GM23338 (cell line): ENCODE measurements around the gene GPR26. TPM values are rescaled to one million over a fixed set of nuclear protein-coding genes. Genes with fewer than 3 reads are reported as not detected.

Experiments used
- ATAC-seq: fragments of 200-7000 bp; cut with Tn5 transposase; 3 replicates; pipeline ENCODE4 v1.9.1; 2020
- DNase-seq: peaks from one replicate; pipeline ENCODE4 v3.0.0-alpha.2; 2015; ENCODE audit warnings: low spot score
- H2AFZ ChIP-seq: fragments of 200-600 bp; sonication (generic); 2 replicates; pipeline ENCODE4 v1.8.0; 2016; ENCODE audit warnings: antibody characterized with exemption, mild to moderate bottlenecking, moderate library complexity
- H3F3A ChIP-seq: fragments of 200-600 bp; sonication (generic); replicated peaks from 2 replicates; pipeline ENCODE4 v1.8.0; 2017; ENCODE audit warnings: antibody characterized with exemption, mixed run types, low read depth
- H3K27ac ChIP-seq: fragments of 200-600 bp; sonication (generic); 2 replicates; pipeline ENCODE4 v1.6.1; 2016; ENCODE audit warnings: low read depth
- H3K27me3 ChIP-seq: fragments of 200-600 bp; sonication (generic); 2 replicates; pipeline ENCODE4 v1.8.0; 2016; ENCODE audit warnings: mild to moderate bottlenecking, mixed run types, moderate library complexity; ENCODE audit not compliant: insufficient read depth
- H3K36me3 ChIP-seq: fragments of 200-600 bp; sonication (generic); 2 replicates; pipeline ENCODE4 v1.8.0; 2016; ENCODE audit warnings: mild to moderate bottlenecking; ENCODE audit not compliant: insufficient read depth
- H3K4me1 ChIP-seq: fragments of 200-600 bp; sonication (generic); 2 replicates; pipeline ENCODE4 v1.8.0; 2016; ENCODE audit warnings: mild to moderate bottlenecking, moderate library complexity; ENCODE audit not compliant: insufficient read depth
- H3K4me2 ChIP-seq: fragments of 200-600 bp; sonication (generic); 2 replicates; pipeline ENCODE4 v1.7.1; 2017; ENCODE audit warnings: mixed run types
- H3K4me3 ChIP-seq: fragments of 200-600 bp; sonication (generic); 2 replicates; pipeline ENCODE4 v1.6.1; 2016; ENCODE audit warnings: mixed run types
- H3K79me2 ChIP-seq: fragments of 200-600 bp; sonication (generic); replicated peaks from 2 replicates; pipeline ENCODE4 v1.8.0; 2017; ENCODE audit warnings: mild to moderate bottlenecking; ENCODE audit not compliant: insufficient read depth
- H3K9me2 ChIP-seq: fragments of 200-600 bp; sonication (generic); 2 replicates; pipeline ENCODE4 v1.8.0; 2017; ENCODE audit not compliant: insufficient read depth
- H4K20me1 ChIP-seq: fragments of 200-600 bp; sonication (generic); replicated peaks from 2 replicates; pipeline ENCODE4 v1.8.0; 2017; ENCODE audit warnings: mild to moderate bottlenecking; ENCODE audit not compliant: insufficient read depth
- H3K27ac Mint-ChIP-seq: 2 replicates; pipeline ENCODE4 v1.8.0; 2020; ENCODE audit warnings: inconsistent platforms, mild to moderate bottlenecking, moderate library complexity, mixed read lengths
- H3K27me3 Mint-ChIP-seq: 3 replicates; pipeline ENCODE4 v1.8.0; 2022; ENCODE audit warnings: low read depth, mild to moderate bottlenecking, moderate library complexity, mixed read lengths, inconsistent platforms; ENCODE audit not compliant: insufficient read depth, poor library complexity
- H3K36me3 Mint-ChIP-seq: 3 replicates; pipeline ENCODE4 v1.8.0; 2021; ENCODE audit warnings: low read depth, mild to moderate bottlenecking, inconsistent platforms, moderate library complexity, mixed read lengths
- H3K4me1 Mint-ChIP-seq: 3 replicates; pipeline ENCODE4 v1.8.0; 2020; ENCODE audit warnings: mild to moderate bottlenecking, inconsistent platforms, mixed read lengths
- H3K4me3 Mint-ChIP-seq: 3 replicates; pipeline ENCODE4 v1.8.0; 2021; ENCODE audit warnings: moderate library complexity, mild to moderate bottlenecking, inconsistent platforms, mixed read lengths
- H3K9me3 Mint-ChIP-seq: 3 replicates; pipeline ENCODE4 v1.8.0; 2020; ENCODE audit warnings: moderate library complexity, mild to moderate bottlenecking, inconsistent platforms, mixed read lengths
- CREB1 ChIP-seq: fragments of 250-450 bp; sonication (Bioruptor Pico); IDR thresholded peaks from 2 replicates; pipeline ENCODE4 v1.5.0; 2020; ENCODE audit warnings: low read depth, mild to moderate bottlenecking, moderate library complexity
- EZH2 ChIP-seq: fragments of 200-600 bp; sonication (generic); IDR thresholded peaks from one replicate; pipeline ENCODE4 v1.8.0; 2017; ENCODE audit warnings: antibody characterized with exemption, mild to moderate bottlenecking, low read depth; ENCODE audit not compliant: unreplicated experiment
- EZH2phosphoT487 ChIP-seq: fragments of 200-600 bp; sonication (generic); IDR thresholded peaks from one replicate; pipeline ENCODE4 v1.8.1; 2018; ENCODE audit warnings: antibody characterized with exemption; ENCODE audit not compliant: unreplicated experiment
- JUNB ChIP-seq: IDR thresholded peaks from one replicate; pipeline ENCODE4 v1.6.1; 2016; ENCODE audit warnings: antibody characterized with exemption; ENCODE audit not compliant: unreplicated experiment
- NANOG ChIP-seq: IDR thresholded peaks from 2 replicates; pipeline ENCODE4 v1.6.1; 2016; ENCODE audit warnings: antibody characterized with exemption, borderline replicate concordance
- POLR2AphosphoS5 ChIP-seq: IDR thresholded peaks from 2 replicates; pipeline ENCODE4 v1.6.1; 2016; ENCODE audit warnings: antibody characterized with exemption, low read depth
- STAT1 ChIP-seq: IDR thresholded peaks from one replicate; pipeline ENCODE4 v1.6.1; 2016; ENCODE audit warnings: antibody characterized with exemption; ENCODE audit not compliant: unreplicated experiment
- ZNF114 ChIP-seq: fragments of 250-450 bp; sonication (Bioruptor Pico); IDR thresholded peaks from 2 replicates; pipeline ENCODE4 v1.5.0; 2020; ENCODE audit warnings: mild to moderate bottlenecking, moderate library complexity
- polyA plus RNA-seq: library from polyadenylated mRNA; unstranded; fragments of >200 nt; fragmentation: Nextera tagmentation; extraction: Ambion mirVana; gene quantifications from 2 replicates; pipeline ENCODE4 v1.2.1, GENCODE V29; 2016
- total RNA-seq: library from RNA; depleted of rRNA; stranded (reverse); fragments of >200 nt; shearing (Covaris generic); gene quantifications from 2 replicates; pipeline ENCODE4 v1.2.3, GENCODE V29; 2014
- TF ChIP-seq, protein P1 (sequence below): fragments of 250-450 bp; sonication (Bioruptor Pico); IDR thresholded peaks from 2 replicates; pipeline ENCODE4 v1.5.0; 2020; ENCODE audit warnings: mild to moderate bottlenecking, moderate library complexity
- TF ChIP-seq, protein P2 (sequence below), 2 experiments: fragments of 200-600 bp in 1 of 2; sonication (generic) in 1 of 2; conservative IDR thresholded peaks; 2 replicates each; pipeline versions ENCODE4 v1.5.1 to v1.6.1; 2016 to 2017; ENCODE audit warnings: antibody characterized with exemption in 2 of 2, low read depth in 2 of 2, mild to moderate bottlenecking in 2 of 2, moderate library complexity in 1 of 2
- TF ChIP-seq, protein P3 (sequence below): IDR thresholded peaks from 2 replicates; pipeline ENCODE4 v1.6.1; 2016; ENCODE audit warnings: antibody characterized with exemption
- TF ChIP-seq, protein P4 (sequence below): IDR thresholded peaks from one replicate; pipeline ENCODE4 v1.6.1; 2018; ENCODE audit warnings: antibody characterized with exemption; ENCODE audit not compliant: unreplicated experiment

The GPR26 gene
- total and polyA plus RNA-seq, 2 experiments from 2014 or later, result 0.06 to 0.07 TPM

DNA sequence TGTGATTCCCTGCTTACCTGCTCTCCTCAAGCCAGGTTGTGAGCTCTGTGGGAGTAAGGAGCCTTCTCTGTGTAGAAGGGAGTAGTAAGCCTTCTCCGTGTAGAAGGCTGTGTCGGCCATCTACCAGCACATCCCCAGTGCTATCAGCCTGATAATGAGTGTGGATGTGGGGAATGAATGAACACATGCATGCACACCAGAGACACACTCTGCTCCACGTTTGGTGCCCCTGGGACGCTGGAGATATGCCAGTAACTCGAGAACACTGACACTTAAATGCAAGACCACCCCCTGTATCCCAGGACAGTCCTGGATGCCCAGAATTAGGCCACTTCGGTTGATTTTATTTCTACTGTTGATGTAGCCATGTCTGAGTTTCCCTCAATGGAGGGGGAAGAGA lies 21.1 kb upstream of the GPR26 start (continued):
- TF ChIP-seq, protein P1, sequence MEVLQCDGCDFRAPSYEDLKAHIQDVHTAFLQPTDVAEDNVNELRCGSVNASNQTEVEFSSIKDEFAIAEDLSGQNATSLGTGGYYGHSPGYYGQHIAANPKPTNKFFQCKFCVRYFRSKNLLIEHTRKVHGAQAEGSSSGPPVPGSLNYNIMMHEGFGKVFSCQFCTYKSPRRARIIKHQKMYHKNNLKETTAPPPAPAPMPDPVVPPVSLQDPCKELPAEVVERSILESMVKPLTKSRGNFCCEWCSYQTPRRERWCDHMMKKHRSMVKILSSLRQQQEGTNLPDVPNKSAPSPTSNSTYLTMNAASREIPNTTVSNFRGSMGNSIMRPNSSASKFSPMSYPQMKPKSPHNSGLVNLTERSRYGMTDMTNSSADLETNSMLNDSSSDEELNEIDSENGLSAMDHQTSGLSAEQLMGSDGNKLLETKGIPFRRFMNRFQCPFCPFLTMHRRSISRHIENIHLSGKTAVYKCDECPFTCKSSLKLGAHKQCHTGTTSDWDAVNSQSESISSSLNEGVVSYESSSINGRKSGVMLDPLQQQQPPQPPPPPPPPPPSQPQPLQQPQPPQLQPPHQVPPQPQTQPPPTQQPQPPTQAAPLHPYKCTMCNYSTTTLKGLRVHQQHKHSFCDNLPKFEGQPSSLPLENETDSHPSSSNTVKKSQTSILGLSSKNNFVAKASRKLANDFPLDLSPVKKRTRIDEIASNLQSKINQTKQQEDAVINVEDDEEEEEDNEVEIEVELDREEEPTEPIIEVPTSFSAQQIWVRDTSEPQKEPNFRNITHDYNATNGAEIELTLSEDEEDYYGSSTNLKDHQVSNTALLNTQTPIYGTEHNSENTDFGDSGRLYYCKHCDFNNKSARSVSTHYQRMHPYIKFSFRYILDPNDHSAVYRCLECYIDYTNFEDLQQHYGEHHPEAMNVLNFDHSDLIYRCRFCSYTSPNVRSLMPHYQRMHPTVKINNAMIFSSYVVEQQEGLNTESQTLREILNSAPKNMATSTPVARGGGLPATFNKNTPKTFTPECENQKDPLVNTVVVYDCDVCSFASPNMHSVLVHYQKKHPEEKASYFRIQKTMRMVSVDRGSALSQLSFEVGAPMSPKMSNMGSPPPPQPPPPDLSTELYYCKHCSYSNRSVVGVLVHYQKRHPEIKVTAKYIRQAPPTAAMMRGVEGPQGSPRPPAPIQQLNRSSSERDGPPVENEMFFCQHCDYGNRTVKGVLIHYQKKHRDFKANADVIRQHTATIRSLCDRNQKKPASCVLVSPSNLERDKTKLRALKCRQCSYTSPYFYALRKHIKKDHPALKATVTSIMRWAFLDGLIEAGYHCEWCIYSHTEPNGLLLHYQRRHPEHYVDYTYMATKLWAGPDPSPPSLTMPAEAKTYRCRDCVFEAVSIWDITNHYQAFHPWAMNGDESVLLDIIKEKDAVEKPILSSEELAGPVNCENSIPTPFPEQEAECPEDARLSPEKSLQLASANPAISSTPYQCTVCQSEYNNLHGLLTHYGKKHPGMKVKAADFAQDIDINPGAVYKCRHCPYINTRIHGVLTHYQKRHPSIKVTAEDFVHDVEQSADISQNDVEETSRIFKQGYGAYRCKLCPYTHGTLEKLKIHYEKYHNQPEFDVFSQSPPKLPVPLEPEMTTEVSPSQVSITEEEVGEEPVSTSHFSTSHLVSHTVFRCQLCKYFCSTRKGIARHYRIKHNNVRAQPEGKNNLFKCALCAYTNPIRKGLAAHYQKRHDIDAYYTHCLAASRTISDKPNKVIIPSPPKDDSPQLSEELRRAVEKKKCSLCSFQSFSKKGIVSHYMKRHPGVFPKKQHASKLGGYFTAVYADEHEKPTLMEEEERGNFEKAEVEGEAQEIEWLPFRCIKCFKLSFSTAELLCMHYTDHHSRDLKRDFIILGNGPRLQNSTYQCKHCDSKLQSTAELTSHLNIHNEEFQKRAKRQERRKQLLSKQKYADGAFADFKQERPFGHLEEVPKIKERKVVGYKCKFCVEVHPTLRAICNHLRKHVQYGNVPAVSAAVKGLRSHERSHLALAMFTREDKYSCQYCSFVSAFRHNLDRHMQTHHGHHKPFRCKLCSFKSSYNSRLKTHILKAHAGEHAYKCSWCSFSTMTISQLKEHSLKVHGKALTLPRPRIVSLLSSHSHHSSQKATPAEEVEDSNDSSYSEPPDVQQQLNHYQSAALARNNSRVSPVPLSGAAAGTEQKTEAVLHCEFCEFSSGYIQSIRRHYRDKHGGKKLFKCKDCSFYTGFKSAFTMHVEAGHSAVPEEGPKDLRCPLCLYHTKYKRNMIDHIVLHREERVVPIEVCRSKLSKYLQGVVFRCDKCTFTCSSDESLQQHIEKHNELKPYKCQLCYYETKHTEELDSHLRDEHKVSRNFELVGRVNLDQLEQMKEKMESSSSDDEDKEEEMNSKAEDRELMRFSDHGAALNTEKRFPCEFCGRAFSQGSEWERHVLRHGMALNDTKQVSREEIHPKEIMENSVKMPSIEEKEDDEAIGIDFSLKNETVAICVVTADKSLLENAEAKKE (CRISPR knock-in tag), result no peak
- TF ChIP-seq ZNF114 (CRISPR knock-in tag), result no peak
- TF ChIP-seq POLR2AphosphoS5, result no peak

DNA sequence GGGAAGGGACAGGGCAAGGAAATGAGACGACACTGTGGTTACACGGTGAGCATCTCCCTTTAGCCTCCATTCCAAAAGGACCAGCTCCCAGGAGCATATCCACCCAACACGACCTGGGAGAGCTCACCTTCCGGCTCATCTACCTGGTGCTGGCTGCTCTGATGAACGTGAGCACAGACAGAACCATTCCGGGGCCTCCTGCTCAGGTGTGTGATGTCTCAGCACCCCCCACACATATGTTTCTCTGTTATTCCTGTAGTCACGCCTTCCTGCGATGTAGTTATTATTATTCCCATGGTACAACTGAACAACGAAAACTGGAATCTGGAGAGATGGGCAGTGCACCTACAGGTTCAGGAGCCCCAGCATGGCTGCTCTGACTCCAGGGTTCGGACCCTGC lies 20.5 kb upstream of the GPR26 start:
- no peaks in the 10 kb centered on the region for H3K36me3 ChIP-seq
- DNase-seq (no peak), ATAC-seq (no peak)
- H3F3A ChIP-seq, result no peaks in the 10 kb centered on the region
- no peaks in the 10 kb centered on the region for H4K20me1 ChIP-seq
- H3K4me1 ChIP-seq, result peaks cover 2% of the 10 kb centered on the region; the same call in 1 of the 2 replicates
- peaks cover 13% of the 10 kb centered on the region for H3K27me3 Mint-ChIP-seq
- peaks cover 4% of the 10 kb centered on the region; the same call in 1 of the 2 replicates for H3K9me2 ChIP-seq
- no peaks in the 10 kb centered on the region for H3K36me3 Mint-ChIP-seq
- H3K9me3 Mint-ChIP-seq, result no peaks in the 10 kb centered on the region
- H3K27me3 ChIP-seq, result no peaks in the 10 kb centered on the region
- H3K4me3 ChIP-seq, result no peak overlapping the region
- H3K79me2 ChIP-seq, result no peaks in the 10 kb centered on the region
- no peak overlapping the region for H2AFZ ChIP-seq
- H3K4me2 ChIP-seq, result no peak overlapping the region
- no peak overlapping the region for H3K27ac ChIP-seq
- H3K4me1 Mint-ChIP-seq, result peaks cover 14% of the 10 kb centered on the region
- no peak overlapping the region for H3K4me3 Mint-ChIP-seq
- no peak overlapping the region for H3K27ac Mint-ChIP-seq
- TF ChIP-seq, protein P2, sequence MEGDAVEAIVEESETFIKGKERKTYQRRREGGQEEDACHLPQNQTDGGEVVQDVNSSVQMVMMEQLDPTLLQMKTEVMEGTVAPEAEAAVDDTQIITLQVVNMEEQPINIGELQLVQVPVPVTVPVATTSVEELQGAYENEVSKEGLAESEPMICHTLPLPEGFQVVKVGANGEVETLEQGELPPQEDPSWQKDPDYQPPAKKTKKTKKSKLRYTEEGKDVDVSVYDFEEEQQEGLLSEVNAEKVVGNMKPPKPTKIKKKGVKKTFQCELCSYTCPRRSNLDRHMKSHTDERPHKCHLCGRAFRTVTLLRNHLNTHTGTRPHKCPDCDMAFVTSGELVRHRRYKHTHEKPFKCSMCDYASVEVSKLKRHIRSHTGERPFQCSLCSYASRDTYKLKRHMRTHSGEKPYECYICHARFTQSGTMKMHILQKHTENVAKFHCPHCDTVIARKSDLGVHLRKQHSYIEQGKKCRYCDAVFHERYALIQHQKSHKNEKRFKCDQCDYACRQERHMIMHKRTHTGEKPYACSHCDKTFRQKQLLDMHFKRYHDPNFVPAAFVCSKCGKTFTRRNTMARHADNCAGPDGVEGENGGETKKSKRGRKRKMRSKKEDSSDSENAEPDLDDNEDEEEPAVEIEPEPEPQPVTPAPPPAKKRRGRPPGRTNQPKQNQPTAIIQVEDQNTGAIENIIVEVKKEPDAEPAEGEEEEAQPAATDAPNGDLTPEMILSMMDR (conservative IDR thresholded peaks at IDR 0.05; ENCODE audit: low read depth in 2 of 2), result no peak
- TF ChIP-seq NANOG (no peak), EZH2phosphoT487 (no peak), POLR2AphosphoS5 (no peak), EZH2 (no peak), JUNB (no peak), ZNF114 (CRISPR knock-in tag) (no peak), STAT1 (no peak), CREB1 (CRISPR knock-in tag) (no peak)
- TF ChIP-seq, protein P3, sequence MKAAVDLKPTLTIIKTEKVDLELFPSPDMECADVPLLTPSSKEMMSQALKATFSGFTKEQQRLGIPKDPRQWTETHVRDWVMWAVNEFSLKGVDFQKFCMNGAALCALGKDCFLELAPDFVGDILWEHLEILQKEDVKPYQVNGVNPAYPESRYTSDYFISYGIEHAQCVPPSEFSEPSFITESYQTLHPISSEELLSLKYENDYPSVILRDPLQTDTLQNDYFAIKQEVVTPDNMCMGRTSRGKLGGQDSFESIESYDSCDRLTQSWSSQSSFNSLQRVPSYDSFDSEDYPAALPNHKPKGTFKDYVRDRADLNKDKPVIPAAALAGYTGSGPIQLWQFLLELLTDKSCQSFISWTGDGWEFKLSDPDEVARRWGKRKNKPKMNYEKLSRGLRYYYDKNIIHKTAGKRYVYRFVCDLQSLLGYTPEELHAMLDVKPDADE, result no peak
- TF ChIP-seq, protein P4, sequence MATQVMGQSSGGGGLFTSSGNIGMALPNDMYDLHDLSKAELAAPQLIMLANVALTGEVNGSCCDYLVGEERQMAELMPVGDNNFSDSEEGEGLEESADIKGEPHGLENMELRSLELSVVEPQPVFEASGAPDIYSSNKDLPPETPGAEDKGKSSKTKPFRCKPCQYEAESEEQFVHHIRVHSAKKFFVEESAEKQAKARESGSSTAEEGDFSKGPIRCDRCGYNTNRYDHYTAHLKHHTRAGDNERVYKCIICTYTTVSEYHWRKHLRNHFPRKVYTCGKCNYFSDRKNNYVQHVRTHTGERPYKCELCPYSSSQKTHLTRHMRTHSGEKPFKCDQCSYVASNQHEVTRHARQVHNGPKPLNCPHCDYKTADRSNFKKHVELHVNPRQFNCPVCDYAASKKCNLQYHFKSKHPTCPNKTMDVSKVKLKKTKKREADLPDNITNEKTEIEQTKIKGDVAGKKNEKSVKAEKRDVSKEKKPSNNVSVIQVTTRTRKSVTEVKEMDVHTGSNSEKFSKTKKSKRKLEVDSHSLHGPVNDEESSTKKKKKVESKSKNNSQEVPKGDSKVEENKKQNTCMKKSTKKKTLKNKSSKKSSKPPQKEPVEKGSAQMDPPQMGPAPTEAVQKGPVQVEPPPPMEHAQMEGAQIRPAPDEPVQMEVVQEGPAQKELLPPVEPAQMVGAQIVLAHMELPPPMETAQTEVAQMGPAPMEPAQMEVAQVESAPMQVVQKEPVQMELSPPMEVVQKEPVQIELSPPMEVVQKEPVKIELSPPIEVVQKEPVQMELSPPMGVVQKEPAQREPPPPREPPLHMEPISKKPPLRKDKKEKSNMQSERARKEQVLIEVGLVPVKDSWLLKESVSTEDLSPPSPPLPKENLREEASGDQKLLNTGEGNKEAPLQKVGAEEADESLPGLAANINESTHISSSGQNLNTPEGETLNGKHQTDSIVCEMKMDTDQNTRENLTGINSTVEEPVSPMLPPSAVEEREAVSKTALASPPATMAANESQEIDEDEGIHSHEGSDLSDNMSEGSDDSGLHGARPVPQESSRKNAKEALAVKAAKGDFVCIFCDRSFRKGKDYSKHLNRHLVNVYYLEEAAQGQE, result no peak
